ENCODE data around the gene SP5. TPM values are rescaled to one million over a fixed set of nuclear protein-coding genes. Genes with fewer than 3 reads are reported as not detected.

The SP5 gene
- not detected in 5 replicates for total RNA-seq (2022; extraction: Qiagen RNA extraction; ENCODE audit: low read depth)

DNA sequence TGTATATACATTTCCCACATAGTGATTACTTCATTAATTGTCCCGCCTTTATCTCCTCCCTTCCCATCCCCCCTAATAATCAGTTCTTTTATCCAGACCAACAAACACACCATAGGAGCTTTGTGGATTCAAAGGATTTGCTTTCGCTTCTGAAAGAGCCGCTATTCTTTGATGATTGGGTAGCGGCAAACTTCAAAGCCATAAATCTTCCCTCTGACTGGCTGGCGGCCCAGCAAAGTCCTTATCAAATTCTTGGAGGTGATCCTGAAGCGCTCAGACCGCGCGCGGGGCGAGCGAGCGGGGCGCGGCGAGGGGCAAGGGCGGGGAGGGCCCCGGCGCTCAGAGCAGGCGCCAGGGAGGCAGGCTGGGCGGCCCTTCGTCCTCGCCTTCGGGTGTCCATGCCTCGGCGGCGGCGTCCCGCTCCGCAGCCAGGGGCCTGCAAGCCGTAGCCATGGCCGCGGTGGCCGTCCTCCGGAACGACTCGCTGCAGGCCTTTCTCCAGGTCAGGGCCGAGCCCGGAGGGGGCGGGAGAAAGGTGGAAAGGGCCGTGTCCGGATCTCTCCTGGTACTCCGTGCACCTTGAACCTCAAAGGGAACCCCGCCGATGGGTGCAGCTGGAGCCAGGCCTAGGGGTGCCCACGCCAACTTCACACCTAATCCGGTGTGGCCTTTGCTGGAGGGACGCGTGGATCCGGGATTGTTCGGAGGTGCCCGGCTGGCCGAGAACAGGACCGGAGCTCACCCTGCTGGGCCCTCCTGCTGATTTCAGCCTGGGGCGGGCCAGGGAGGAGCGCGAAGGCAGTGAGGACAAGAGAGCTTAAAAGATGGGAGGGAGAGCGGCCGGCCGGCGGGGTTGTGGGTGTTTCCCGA lies at the start of gene SP5:
Gene SP5 (plus strand): TSS at position 276 of the 870 bp plus-strand sequence. CDS start 176 bp downstream, at position 452.

Other genes with a start within 250 kb of the SP5 start
- gene ERICH2, start 55.0 kb downstream of the SP5 start, total RNA-seq (2022; extraction: Qiagen RNA extraction; ENCODE audit: low read depth), result not detected in 5 replicates
- gene GAD1, start 101.5 kb downstream of the SP5 start, total RNA-seq (2022; extraction: Qiagen RNA extraction; ENCODE audit: low read depth), result 0.49 to 0.60 TPM (median 0.54 TPM) in 5 replicates
- gene GORASP2, start 213.9 kb downstream of the SP5 start, total RNA-seq (2022; extraction: Qiagen RNA extraction; ENCODE audit: low read depth), result 86.8 to 107 TPM (median 93.7 TPM) in 5 replicates

All from A549 treated with ZK216348 at 1 μM for 4 hours (cell line).